ENCODE results near the gene EIF3A. TPM values are rescaled to one million over a fixed set of nuclear protein-coding genes. Genes with fewer than 3 reads are reported as not detected.
A peak's percentile ranks its signal among the peaks of the same experiment; 100 is the strongest.

EIF3A gene
- total RNA-seq, 4 donors from 2014 or later, result 78.8 to 95.4 (median 94.8) TPM

- 2 to 3% methylated on average over 17 of the region's 22 CpGs for WGBS, 2 donors
- Histone ChIP-seq H3K27ac (peak overlapping the region in 1 of 4 donors; percentile 88), H3K9me3 (no peaks in the 10 kb centered on the region), H3K4me3 (peak overlapping the region; percentile 58 to 99 (median 88)), H3K36me3 (peaks cover 0 to 18% (median 4%) of the 10 kb centered on the region in 3 donors), H3K27me3 (no peaks in the 10 kb centered on the region), H3K4me1 (peaks cover 0 to 13% (median 10%) of the 10 kb centered on the region in 4 donors)
- peak in 1 of 2 donors; percentile 5 for DNase-seq (ENCODE audit: low spot score in 2 of 2)
- TF ChIP-seq POLR2A (IDR thresholded peaks at IDR 0.05) (no peak), EP300 (IDR thresholded peaks at IDR 0.05) (no peak), CTCF (IDR thresholded peaks at IDR 0.05) (no peak)
Observed at GRCh38 chr10:119104654-119105015, 24.0 kb upstream of the EIF3A start.

- peak; percentile 77 to 81 for DNase-seq (ENCODE audit: low spot score in 2 of 2)
Observed at GRCh38 chr10:119103903-119104653, 23.5 kb upstream of the EIF3A start, which contains the start of gene DENND10. TSS of gene DENND10 (plus strand) at chr10:119104113. CDS start at chr10:119104143, 30 bp downstream.

GRCh38 chr10:119103241-119103902 lies 22.8 kb upstream of the EIF3A start:
- DNase-seq (ENCODE audit: low spot score in 2 of 2), result no peak
- peak overlapping the region in 2 of 4 donors; percentile 97 to 99 for H3K4me3 ChIP-seq
- no peak for TF ChIP-seq CTCF (IDR thresholded peaks at IDR 0.05)
- no peak for TF ChIP-seq EP300 (IDR thresholded peaks at IDR 0.05)
- no peak for TF ChIP-seq POLR2A (IDR thresholded peaks at IDR 0.05)
- H3K27ac ChIP-seq, result peak overlapping the region; percentile 48 to 88 (median 74)
- H3K4me1 ChIP-seq, result peaks cover 0 to 13% (median 10%) of the 10 kb centered on the region in 4 donors
- peaks cover 0 to 5% (median 0%) of the 10 kb centered on the region in 3 donors for H3K36me3 ChIP-seq
- H3K9me3 ChIP-seq, result no peaks in the 10 kb centered on the region
- H3K27me3 ChIP-seq, result no peaks in the 10 kb centered on the region
- 59 to 64% methylated on average over 11 to 12 of the region's 12 CpGs for WGBS, 2 donors

More at GRCh38 chr10:119103903-119104653, 23.5 kb upstream of the EIF3A start, which contains the start of gene DENND10:
- H3K27ac ChIP-seq, result peak within 1 kb of the TSS; percentile 75 to 88 (median 81)
- H3K9me3 ChIP-seq, result no peaks in the 10 kb centered on the region
- no peaks in the 10 kb centered on the region for H3K27me3 ChIP-seq
- 0 to 5% methylated on average over 13 to 20 of the region's 91 CpGs for WGBS, 2 donors
- H3K36me3 ChIP-seq, result peaks cover 0 to 12% (median 4%) of the 10 kb centered on the region in 3 donors
- TF ChIP-seq CTCF (IDR thresholded peaks at IDR 0.05), result peak in 2 of 5 experiments; percentile 11 to 34
- TF ChIP-seq EP300 (IDR thresholded peaks at IDR 0.05), result peak in 1 of 2 donors; percentile 87
- TF ChIP-seq POLR2A (IDR thresholded peaks at IDR 0.05), result peak; percentile 50 to 85
- H3K4me3 ChIP-seq, result peak within 1 kb of the TSS; percentile 64 to 99 (median 88)
- peaks cover 0 to 13% (median 10%) of the 10 kb centered on the region in 4 donors for H3K4me1 ChIP-seq

- H3K36me3 ChIP-seq, result no peaks in the 10 kb centered on the region
- no peaks in the 10 kb centered on the region for H3K9me3 ChIP-seq
- H3K4me1 ChIP-seq, result peaks cover 0 to 13% (median 10%) of the 10 kb centered on the region in 4 donors
- H3K4me3 ChIP-seq, result no peak overlapping the region
- no peaks in the 10 kb centered on the region for H3K27me3 ChIP-seq
- peak overlapping the region in 1 of 4 donors; percentile 43 for H3K27ac ChIP-seq
- no peak for TF ChIP-seq POLR2A (IDR thresholded peaks at IDR 0.05)
- TF ChIP-seq EP300 (IDR thresholded peaks at IDR 0.05), result no peak
- TF ChIP-seq CTCF (IDR thresholded peaks at IDR 0.05), result no peak
- DNase-seq (ENCODE audit: low spot score in 2 of 2), result no peak
- 68 to 70% methylated on average over 10 of the region's 10 CpGs for WGBS, 2 donors
Observed at GRCh38 chr10:119101366-119102098, 20.9 kb upstream of the EIF3A start.

Measured in tibial nerve (tissue), 4 donors.